Activated CD4-positive, alpha-beta T cell treated with anti-CD3 and anti-CD28 coated beads, Interleukin-10, Interleukin-2, amounts not matched to agents 100 ng/mL and 50 ng/mL, durations not matched to agents 16 hours and 8 hours (primary cell): ENCODE measurements around the gene KCNK10.

ENCODE experiments used
- DNase-seq: peaks from one replicate; pipeline ENCODE4 v3.0.0-alpha.2; 2020

KCNK10 gene

GRCh38 chr14:88168498-88169165 is 154.4 kb downstream of the KCNK10 start:
- DNase-seq: peak; percentile 70

- no peak for DNase-seq
These were observed 155.0 kb downstream of the KCNK10 start for GRCh38 chr14:88168025-88168424.

- no peak for DNase-seq
These were observed 156.5 kb downstream of the KCNK10 start for GRCh38 chr14:88166616-88167015.

GRCh38 chr14:88164906-88165534 is 158.0 kb downstream of the KCNK10 start:
- no peak for DNase-seq

- DNase-seq: no peak
These were observed 159.3 kb downstream of the KCNK10 start for GRCh38 chr14:88163731-88164255.

- DNase-seq: no peak
These were observed 166.9 kb downstream of the KCNK10 start for GRCh38 chr14:88156127-88156526.

- DNase-seq: no peak
These were observed 168.1 kb downstream of the KCNK10 start for GRCh38 chr14:88154926-88155325.

- no peak for DNase-seq
These were observed 168.7 kb downstream of the KCNK10 start for GRCh38 chr14:88154321-88154720.

GRCh38 chr14:88146881-88147649 is 176.0 kb downstream of the KCNK10 start:
- no peak for DNase-seq

- no peak for DNase-seq
These were observed 179.3 kb downstream of the KCNK10 start for GRCh38 chr14:88143810-88144209.

GRCh38 chr14:88142997-88143396 is 180.1 kb downstream of the KCNK10 start:
- no peak for DNase-seq

GRCh38 chr14:88140874-88141273 is 182.2 kb downstream of the KCNK10 start:
- no peak for DNase-seq

- no peak for DNase-seq
These were observed 185.7 kb downstream of the KCNK10 start for GRCh38 chr14:88137327-88137726.
